Adrenal gland (tissue), 5 donors: ENCODE data around the gene SYT14.
A peak's percentile ranks its signal among the peaks of the same experiment; 100 is the strongest.

Experiments used
- POLR2A ChIP-seq, 2 donors: fragments of 450-650 bp; IDR thresholded peaks; one replicate each; pipeline ENCODE4 v1.6.1; 2017; ENCODE audit warnings: antibody characterized with exemption in 2 of 2, mild to moderate bottlenecking in 2 of 2, moderate library complexity in 1 of 2
- TF ChIP-seq, protein P1 (sequence below), 6 experiments: fragments of 450-650 bp in 4 of 6; fragments of 200-600 bp in 2 of 6; sonication (generic) in 1 of 6; IDR thresholded peaks; 1 replicate in 5 of 6; 2 replicates in 1 of 6; pipeline versions ENCODE4 v1.5.1 to v1.8.0; 2016 to 2021; ENCODE audit warnings: antibody characterized with exemption in 6 of 6, mild to moderate bottlenecking in 2 of 6, moderate library complexity in 1 of 6
- donor health status: DM: no; HTN: no; CAD: no.

DNA sequence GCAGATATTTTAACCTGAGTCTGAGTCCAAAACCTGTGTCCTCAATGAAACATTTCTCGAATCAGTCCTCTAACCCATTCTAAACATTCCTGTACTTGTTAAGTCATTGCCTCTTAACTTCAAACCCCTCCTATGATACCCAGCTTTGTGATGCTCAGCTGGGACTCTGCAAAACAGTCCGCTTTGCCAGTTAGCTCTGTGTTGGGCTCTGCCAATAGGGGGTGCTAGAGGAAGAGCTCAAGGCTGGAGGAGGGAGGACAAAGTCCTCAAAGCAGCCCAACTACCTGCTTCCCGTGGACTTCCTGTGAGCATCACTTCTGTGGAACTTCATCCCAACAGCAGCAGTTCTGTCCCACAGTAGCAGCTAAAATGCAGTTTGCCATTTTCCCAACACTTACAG lies 38.1 kb upstream of the SYT14 start:
- no peak for TF ChIP-seq POLR2A (IDR thresholded peaks at IDR 0.05)
- TF ChIP-seq, protein P1, sequence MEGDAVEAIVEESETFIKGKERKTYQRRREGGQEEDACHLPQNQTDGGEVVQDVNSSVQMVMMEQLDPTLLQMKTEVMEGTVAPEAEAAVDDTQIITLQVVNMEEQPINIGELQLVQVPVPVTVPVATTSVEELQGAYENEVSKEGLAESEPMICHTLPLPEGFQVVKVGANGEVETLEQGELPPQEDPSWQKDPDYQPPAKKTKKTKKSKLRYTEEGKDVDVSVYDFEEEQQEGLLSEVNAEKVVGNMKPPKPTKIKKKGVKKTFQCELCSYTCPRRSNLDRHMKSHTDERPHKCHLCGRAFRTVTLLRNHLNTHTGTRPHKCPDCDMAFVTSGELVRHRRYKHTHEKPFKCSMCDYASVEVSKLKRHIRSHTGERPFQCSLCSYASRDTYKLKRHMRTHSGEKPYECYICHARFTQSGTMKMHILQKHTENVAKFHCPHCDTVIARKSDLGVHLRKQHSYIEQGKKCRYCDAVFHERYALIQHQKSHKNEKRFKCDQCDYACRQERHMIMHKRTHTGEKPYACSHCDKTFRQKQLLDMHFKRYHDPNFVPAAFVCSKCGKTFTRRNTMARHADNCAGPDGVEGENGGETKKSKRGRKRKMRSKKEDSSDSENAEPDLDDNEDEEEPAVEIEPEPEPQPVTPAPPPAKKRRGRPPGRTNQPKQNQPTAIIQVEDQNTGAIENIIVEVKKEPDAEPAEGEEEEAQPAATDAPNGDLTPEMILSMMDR (IDR thresholded peaks at IDR 0.05) = peak in 3 of 6 experiments; percentile 20 to 26 (median 20)
